ENCODE results near the gene COG7.

Gene COG7

GRCh38 chr16:23420011-23420410, 33.0 kb downstream of the COG7 start:
- H3K4me1 ChIP-seq (ENCODE audit: low read depth, poor library complexity, severe bottlenecking), result no peaks in the 10 kb centered on the region

GRCh38 chr16:23416816-23417215, 36.2 kb downstream of the COG7 start:
- no peak overlapping the region for H3K27ac ChIP-seq
- H3K27me3 ChIP-seq (ENCODE audit: insufficient read depth, low read depth), result no peaks in the 10 kb centered on the region
- no peak overlapping the region for H3K9ac ChIP-seq
- H3K79me2 ChIP-seq (ENCODE audit: insufficient read depth, low read depth), result no peaks in the 10 kb centered on the region
- no peak for TF ChIP-seq CTCF (conservative IDR thresholded peaks at IDR 0.05; ENCODE audit: low read depth, low read length)
- H3K4me3 ChIP-seq (IDR thresholded peaks at IDR 0.05; ENCODE audit: insufficient read depth, low read depth, low read length), result no peak overlapping the region
- no peaks in the 10 kb centered on the region for H4K20me1 ChIP-seq (ENCODE audit: insufficient read depth)
- no peaks in the 10 kb centered on the region; the same call in 1 of the 2 replicates for H3K36me3 ChIP-seq (ENCODE audit: insufficient read depth)
- no peak overlapping the region for H3K4me2 ChIP-seq
- peaks cover 8% of the 10 kb centered on the region for H3K4me1 ChIP-seq (ENCODE audit: low read depth, poor library complexity, severe bottlenecking)
- H2AFZ ChIP-seq (ENCODE audit: low read depth), result no peak overlapping the region

More at GRCh38 chr16:23420011-23420410, 33.0 kb downstream of the COG7 start:
- H3K4me3 ChIP-seq (IDR thresholded peaks at IDR 0.05; ENCODE audit: insufficient read depth, low read depth, low read length), result no peak overlapping the region
- no peak overlapping the region for H2AFZ ChIP-seq (ENCODE audit: low read depth)
- H4K20me1 ChIP-seq (ENCODE audit: insufficient read depth), result no peaks in the 10 kb centered on the region
- no peak overlapping the region for H3K9ac ChIP-seq
- H3K79me2 ChIP-seq (ENCODE audit: insufficient read depth, low read depth), result no peaks in the 10 kb centered on the region
- H3K36me3 ChIP-seq (ENCODE audit: insufficient read depth), result no peaks in the 10 kb centered on the region
- H3K4me2 ChIP-seq, result no peak overlapping the region
- no peaks in the 10 kb centered on the region for H3K27me3 ChIP-seq (ENCODE audit: insufficient read depth, low read depth)
- no peak overlapping the region for H3K27ac ChIP-seq
- TF ChIP-seq CTCF (conservative IDR thresholded peaks at IDR 0.05; ENCODE audit: low read depth, low read length), result no peak

GRCh38 chr16:23414731-23415130, 38.3 kb downstream of the COG7 start:
- Histone ChIP-seq H3K27ac (no peak overlapping the region), H3K4me3 (IDR thresholded peaks at IDR 0.05; ENCODE audit: insufficient read depth, low read depth, low read length) (no peak overlapping the region), H2AFZ (ENCODE audit: low read depth) (no peak overlapping the region), H4K20me1 (ENCODE audit: insufficient read depth) (no peaks in the 10 kb centered on the region), H3K4me1 (ENCODE audit: low read depth, poor library complexity, severe bottlenecking) (peaks cover 8% of the 10 kb centered on the region), H3K36me3 (ENCODE audit: insufficient read depth) (no peaks in the 10 kb centered on the region; the same call in 1 of the 2 replicates), H3K79me2 (ENCODE audit: insufficient read depth, low read depth) (no peaks in the 10 kb centered on the region), H3K4me2 (no peak overlapping the region), H3K9ac (no peak overlapping the region), H3K27me3 (ENCODE audit: insufficient read depth, low read depth) (no peaks in the 10 kb centered on the region)
- no peak for TF ChIP-seq CTCF (conservative IDR thresholded peaks at IDR 0.05; ENCODE audit: low read depth, low read length)

GRCh38 chr16:23410176-23410575, 42.8 kb downstream of the COG7 start:
- Histone ChIP-seq H3K27ac (no peak overlapping the region), H3K4me2 (no peak overlapping the region), H3K36me3 (ENCODE audit: insufficient read depth) (no peaks in the 10 kb centered on the region; the same call in 1 of the 2 replicates), H3K27me3 (ENCODE audit: insufficient read depth, low read depth) (no peaks in the 10 kb centered on the region), H3K4me3 (IDR thresholded peaks at IDR 0.05; ENCODE audit: insufficient read depth, low read depth, low read length) (no peak overlapping the region), H2AFZ (ENCODE audit: low read depth) (no peak overlapping the region), H3K4me1 (ENCODE audit: low read depth, poor library complexity, severe bottlenecking) (peaks cover 46% of the 10 kb centered on the region), H4K20me1 (ENCODE audit: insufficient read depth) (no peaks in the 10 kb centered on the region), H3K79me2 (ENCODE audit: insufficient read depth, low read depth) (no peaks in the 10 kb centered on the region), H3K9ac (no peak overlapping the region)
- TF ChIP-seq CTCF (conservative IDR thresholded peaks at IDR 0.05; ENCODE audit: low read depth, low read length), result no peak
